ENCODE results near the gene FAM131A. TPM values are rescaled to one million over a fixed set of nuclear protein-coding genes. Genes with fewer than 3 reads are reported as not detected.

FAM131A gene
- total and polyA plus RNA-seq, 2 experiments from 2014 or later = 12.2 to 12.6 TPM

DNA sequence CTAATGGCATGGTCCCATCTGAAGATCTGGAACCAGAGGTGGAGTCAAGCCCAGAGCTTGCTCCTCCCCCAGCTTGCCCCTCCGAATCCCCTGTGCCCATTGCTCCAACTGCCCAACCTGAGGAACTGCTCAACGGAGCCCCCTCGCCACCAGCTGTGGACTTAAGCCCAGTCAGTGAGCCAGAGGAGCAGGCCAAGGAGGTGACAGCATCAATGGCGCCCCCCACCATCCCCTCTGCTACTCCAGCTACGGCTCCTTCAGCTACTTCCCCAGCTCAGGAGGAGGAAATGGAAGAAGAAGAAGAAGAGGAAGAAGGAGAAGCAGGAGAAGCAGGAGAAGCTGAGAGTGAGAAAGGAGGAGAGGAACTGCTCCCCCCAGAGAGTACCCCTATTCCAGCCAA lies 15.7 kb upstream of the FAM131A start:
- H3K79me2 ChIP-seq = peaks cover 59% of the 10 kb centered on the region
- H3K4me1 ChIP-seq (ENCODE audit: insufficient read depth) = peaks cover 25% of the 10 kb centered on the region
- H3K9me3 ChIP-seq (ENCODE audit: low read depth) = no peaks in the 10 kb centered on the region
- 93% methylated on average over 5 of the region's 5 CpGs for WGBS (ENCODE audit: low lambda C conversion rate, missing lambda C conversion rate)
- no peaks in the 10 kb centered on the region for H3K36me3 ChIP-seq (replicated peaks; ENCODE audit: insufficient read depth, low read depth)
- no peak overlapping the region for H3K4me3 ChIP-seq
- H2AFZ ChIP-seq = no peak overlapping the region
- no peak overlapping the region for H3K4me2 ChIP-seq
- H3K9me2 ChIP-seq (replicated peaks; ENCODE audit: insufficient read depth) = no peaks in the 10 kb centered on the region
- TF ChIP-seq, protein P1, sequence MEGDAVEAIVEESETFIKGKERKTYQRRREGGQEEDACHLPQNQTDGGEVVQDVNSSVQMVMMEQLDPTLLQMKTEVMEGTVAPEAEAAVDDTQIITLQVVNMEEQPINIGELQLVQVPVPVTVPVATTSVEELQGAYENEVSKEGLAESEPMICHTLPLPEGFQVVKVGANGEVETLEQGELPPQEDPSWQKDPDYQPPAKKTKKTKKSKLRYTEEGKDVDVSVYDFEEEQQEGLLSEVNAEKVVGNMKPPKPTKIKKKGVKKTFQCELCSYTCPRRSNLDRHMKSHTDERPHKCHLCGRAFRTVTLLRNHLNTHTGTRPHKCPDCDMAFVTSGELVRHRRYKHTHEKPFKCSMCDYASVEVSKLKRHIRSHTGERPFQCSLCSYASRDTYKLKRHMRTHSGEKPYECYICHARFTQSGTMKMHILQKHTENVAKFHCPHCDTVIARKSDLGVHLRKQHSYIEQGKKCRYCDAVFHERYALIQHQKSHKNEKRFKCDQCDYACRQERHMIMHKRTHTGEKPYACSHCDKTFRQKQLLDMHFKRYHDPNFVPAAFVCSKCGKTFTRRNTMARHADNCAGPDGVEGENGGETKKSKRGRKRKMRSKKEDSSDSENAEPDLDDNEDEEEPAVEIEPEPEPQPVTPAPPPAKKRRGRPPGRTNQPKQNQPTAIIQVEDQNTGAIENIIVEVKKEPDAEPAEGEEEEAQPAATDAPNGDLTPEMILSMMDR (IDR thresholded peaks at IDR 0.05; ENCODE audit: poor library complexity) = no peak
- TF ChIP-seq EZH2phosphoT487 (IDR thresholded peaks at IDR 0.05; ENCODE audit: low read depth, severe bottlenecking, unreplicated experiment) = no peak
- no peak for TF ChIP-seq EZH2 (IDR thresholded peaks at IDR 0.05; ENCODE audit: borderline replicate concordance)
- no peaks in the 10 kb centered on the region for H3K27me3 ChIP-seq
- DNase-seq (ENCODE audit: low spot score) = no peak
- no peak overlapping the region for H3K27ac ChIP-seq
- peaks cover 66% of the 10 kb centered on the region for H4K20me1 ChIP-seq (ENCODE audit: insufficient read depth, poor library complexity, severe bottlenecking)

DNA sequence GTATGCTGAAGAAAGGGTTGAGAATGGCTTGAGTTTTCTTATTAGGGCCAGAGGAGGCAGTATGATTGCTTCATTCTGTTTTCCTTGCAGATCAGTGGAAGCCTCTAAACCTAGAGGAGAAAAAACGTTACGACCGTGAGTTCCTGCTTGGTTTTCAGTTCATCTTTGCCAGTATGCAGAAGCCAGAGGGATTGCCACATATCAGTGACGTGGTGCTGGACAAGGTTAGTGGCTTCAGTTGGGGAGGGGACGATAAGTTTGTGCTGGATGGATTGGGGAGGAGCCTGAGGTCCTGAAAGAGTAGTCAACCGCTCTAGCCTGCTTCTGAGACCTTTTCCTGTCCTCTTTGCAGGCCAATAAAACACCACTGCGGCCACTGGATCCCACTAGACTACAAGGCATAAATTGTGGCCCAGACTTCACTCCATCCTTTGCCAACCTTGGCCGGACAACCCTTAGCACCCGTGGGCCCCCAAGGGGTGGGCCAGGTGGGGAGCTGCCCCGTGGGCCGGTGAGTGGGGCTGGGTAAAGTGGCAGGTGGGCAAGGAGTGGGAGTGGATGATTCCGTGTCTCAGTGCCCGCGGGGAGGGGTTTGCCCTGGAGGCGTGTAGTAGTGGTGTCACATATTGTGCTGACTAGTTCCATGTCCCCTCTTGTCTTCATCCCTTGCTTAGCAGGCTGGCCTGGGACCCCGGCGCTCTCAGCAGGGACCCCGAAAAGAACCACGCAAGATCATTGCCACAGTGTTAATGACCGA lies 14.5 kb upstream of the FAM131A start:
- Histone ChIP-seq H3K9me3 (ENCODE audit: low read depth) (no peaks in the 10 kb centered on the region), H3K4me1 (ENCODE audit: insufficient read depth) (peaks cover 15% of the 10 kb centered on the region), H3K9me2 (replicated peaks; ENCODE audit: insufficient read depth) (no peaks in the 10 kb centered on the region), H3K36me3 (replicated peaks; ENCODE audit: insufficient read depth, low read depth) (no peaks in the 10 kb centered on the region), H3K27ac (no peak overlapping the region), H4K20me1 (ENCODE audit: insufficient read depth, poor library complexity, severe bottlenecking) (peaks cover 54% of the 10 kb centered on the region), H3K79me2 (peaks cover 47% of the 10 kb centered on the region), H3K27me3 (no peaks in the 10 kb centered on the region), H3K4me3 (no peak overlapping the region), H2AFZ (no peak overlapping the region), H3K4me2 (no peak overlapping the region)
- TF ChIP-seq, protein P1 (IDR thresholded peaks at IDR 0.05; ENCODE audit: poor library complexity) = no peak
- TF ChIP-seq EZH2phosphoT487 (IDR thresholded peaks at IDR 0.05; ENCODE audit: low read depth, severe bottlenecking, unreplicated experiment) (no peak), EZH2 (IDR thresholded peaks at IDR 0.05; ENCODE audit: borderline replicate concordance) (no peak)
- 95% methylated on average over 20 of the region's 20 CpGs for WGBS (ENCODE audit: low lambda C conversion rate, missing lambda C conversion rate)
- no peak for DNase-seq (ENCODE audit: low spot score)

DNA sequence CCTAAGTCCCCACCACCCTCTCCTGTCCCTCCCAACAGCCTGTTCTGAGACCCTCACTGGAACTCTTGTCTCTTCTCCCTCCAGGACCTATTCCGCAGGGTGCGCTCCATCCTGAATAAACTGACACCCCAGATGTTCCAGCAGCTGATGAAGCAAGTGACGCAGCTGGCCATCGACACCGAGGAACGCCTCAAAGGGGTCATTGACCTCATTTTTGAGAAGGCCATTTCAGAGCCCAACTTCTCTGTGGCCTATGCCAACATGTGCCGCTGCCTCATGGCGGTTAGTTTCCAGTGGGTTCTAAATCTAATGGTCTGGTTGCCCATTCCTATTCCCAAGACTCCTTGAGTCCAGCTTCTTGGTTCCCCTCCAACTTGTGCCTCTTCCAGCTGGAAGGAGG lies 13.7 kb upstream of the FAM131A start:
- no peaks in the 10 kb centered on the region for H3K9me2 ChIP-seq (replicated peaks; ENCODE audit: insufficient read depth)
- no peaks in the 10 kb centered on the region for H3K27me3 ChIP-seq
- H3K4me3 ChIP-seq = no peak overlapping the region
- WGBS (ENCODE audit: low lambda C conversion rate, missing lambda C conversion rate) = 96% methylated on average over 8 of the region's 8 CpGs
- H3K9me3 ChIP-seq (ENCODE audit: low read depth) = no peaks in the 10 kb centered on the region
- H3K79me2 ChIP-seq = peaks cover 42% of the 10 kb centered on the region
- H3K4me1 ChIP-seq (ENCODE audit: insufficient read depth) = peaks cover 12% of the 10 kb centered on the region
- no peaks in the 10 kb centered on the region for H3K36me3 ChIP-seq (replicated peaks; ENCODE audit: insufficient read depth, low read depth)
- DNase-seq (ENCODE audit: low spot score) = no peak
- H3K4me2 ChIP-seq = no peak overlapping the region
- peaks cover 46% of the 10 kb centered on the region for H4K20me1 ChIP-seq (ENCODE audit: insufficient read depth, poor library complexity, severe bottlenecking)
- TF ChIP-seq EZH2phosphoT487 (IDR thresholded peaks at IDR 0.05; ENCODE audit: low read depth, severe bottlenecking, unreplicated experiment) (no peak), EZH2 (IDR thresholded peaks at IDR 0.05; ENCODE audit: borderline replicate concordance) (no peak)
- TF ChIP-seq, protein P1 (IDR thresholded peaks at IDR 0.05; ENCODE audit: poor library complexity) = no peak
- no peak overlapping the region for H3K27ac ChIP-seq
- no peak overlapping the region for H2AFZ ChIP-seq

Measured in hepatocyte (in vitro differentiated cells).